OCI-LY7 (cell line): ENCODE results near the gene CYB561. TPM values are rescaled to one million over a fixed set of nuclear protein-coding genes. Genes with fewer than 3 reads are reported as not detected.

Experiments used
- BruUV-seq: library from RNA; stranded (reverse); fragments of 400-500 nt; replicated peaks from 2 replicates; lab custom pipeline; 2021; lab: Mats Ljungman, UMichigan
- CTCF ChIA-PET: fragments of 300-600 bp; sonication (Branson Sonifier 250); formaldehyde crosslinking; loops from one replicate; lab custom pipeline; 2022; ENCODE audit warnings: antibody characterized with exemption; ENCODE audit not compliant: unreplicated experiment; lab: Charles Lee
- POLR2A ChIA-PET: fragments of 300-600 bp; sonication (Branson Sonifier 250); formaldehyde crosslinking; loops from one replicate; lab custom pipeline; 2022; ENCODE audit warnings: antibody characterized with exemption; lab: Charles Lee
- DNase-seq: peaks from one replicate; pipeline ENCODE4 v3.0.0-alpha.2; 2015; ENCODE audit warnings: low spot score
- H2AFZ ChIP-seq: fragments of 200-600 bp; sonication (generic), shearing (Covaris generic); 2 replicates; pipeline ENCODE4 v1.6.1; 2014; ENCODE audit warnings: mild to moderate bottlenecking, antibody characterized with exemption, low read length, moderate library complexity
- H3K27ac ChIP-seq: fragments of 200-600 bp; sonication (generic); 2 replicates; pipeline ENCODE4 v1.5.1; 2014; ENCODE audit warnings: mixed run types, low read depth, mild to moderate bottlenecking, moderate library complexity, low read length, inconsistent platforms; ENCODE audit not compliant: poor library complexity, severe bottlenecking
- H3K36me3 ChIP-seq: fragments of 200-600 bp; sonication (generic); 2 replicates; pipeline ENCODE4 v1.6.1; 2014; ENCODE audit warnings: mild to moderate bottlenecking, antibody characterized with exemption, low read length, moderate library complexity, mixed read lengths; ENCODE audit not compliant: insufficient read depth
- H3K4me1 ChIP-seq: fragments of 200-600 bp; sonication (generic); 2 replicates; pipeline ENCODE4 v1.5.1; 2014; ENCODE audit warnings: mild to moderate bottlenecking, low read length; ENCODE audit not compliant: insufficient read depth, poor library complexity, severe bottlenecking
- H3K4me2 ChIP-seq: fragments of 200-600 bp; sonication (generic); 2 replicates; pipeline ENCODE4 v1.6.1; 2014; ENCODE audit warnings: mild to moderate bottlenecking, low read length
- H3K4me3 ChIP-seq: fragments of 200-600 bp; sonication (generic); 2 replicates; pipeline ENCODE4 v1.5.1; 2014; ENCODE audit warnings: mild to moderate bottlenecking, low read depth, low read length; ENCODE audit not compliant: poor library complexity, severe bottlenecking
- H3K79me2 ChIP-seq: fragments of 200-600 bp; sonication (generic); 2 replicates; pipeline ENCODE4 v1.6.1; 2016; ENCODE audit warnings: low read depth, mild to moderate bottlenecking, low read length, moderate library complexity, mixed read lengths; ENCODE audit not compliant: insufficient read depth
- H3K9me2 ChIP-seq: fragments of 200-600 bp; sonication (generic); 2 replicates; pipeline ENCODE4 v1.6.1; 2016; ENCODE audit warnings: mild to moderate bottlenecking, low read length, mixed read lengths; ENCODE audit not compliant: insufficient read depth
- H3K9me3 ChIP-seq: fragments of 200-600 bp; sonication (generic); 2 replicates; pipeline ENCODE4 v1.6.1; 2014; ENCODE audit warnings: mild to moderate bottlenecking, mixed run types, low read length, mixed read lengths
- H4K20me1 ChIP-seq: fragments of 200-600 bp; sonication (generic); 2 replicates; pipeline ENCODE4 v1.6.1; 2014; ENCODE audit warnings: mild to moderate bottlenecking, antibody characterized with exemption, low read length, moderate library complexity, mixed read lengths; ENCODE audit not compliant: insufficient read depth
- EZH2phosphoT487 ChIP-seq: fragments of 200-600 bp; sonication (generic); IDR thresholded peaks from 2 replicates; pipeline ENCODE4 v1.6.1; 2018; ENCODE audit warnings: low read depth, borderline replicate concordance, mild to moderate bottlenecking, mixed run types, antibody characterized with exemption, low read length, moderate library complexity, mixed read lengths
- intact Hi-C: fragments of 100-400 bp; cut with micrococcal nuclease; formaldehyde crosslinking; loops from one replicate; pipeline ENCODE4 v1.10.0; 2022; ENCODE audit not compliant: unreplicated experiment
- total RNA-seq, 2 experiments: library from RNA; depleted of rRNA in 1 of 2; stranded (reverse); fragments of >200 nt in 1 of 2; shearing (Covaris generic) in 1 of 2; gene quantifications; 2 replicates each; pipeline ENCODE4 v1.2.3, GENCODE V29; 2014 to 2022
- TF ChIP-seq, protein P1 (sequence below): fragments of 200-600 bp; sonication (generic); conservative IDR thresholded peaks from 2 replicates; pipeline ENCODE4 v1.5.1; 2014; ENCODE audit warnings: mild to moderate bottlenecking, antibody characterized with exemption, low read length, moderate library complexity, mixed read lengths

CYB561 gene
- total RNA-seq, 2 experiments from 2014 or later: not detected

DNA sequence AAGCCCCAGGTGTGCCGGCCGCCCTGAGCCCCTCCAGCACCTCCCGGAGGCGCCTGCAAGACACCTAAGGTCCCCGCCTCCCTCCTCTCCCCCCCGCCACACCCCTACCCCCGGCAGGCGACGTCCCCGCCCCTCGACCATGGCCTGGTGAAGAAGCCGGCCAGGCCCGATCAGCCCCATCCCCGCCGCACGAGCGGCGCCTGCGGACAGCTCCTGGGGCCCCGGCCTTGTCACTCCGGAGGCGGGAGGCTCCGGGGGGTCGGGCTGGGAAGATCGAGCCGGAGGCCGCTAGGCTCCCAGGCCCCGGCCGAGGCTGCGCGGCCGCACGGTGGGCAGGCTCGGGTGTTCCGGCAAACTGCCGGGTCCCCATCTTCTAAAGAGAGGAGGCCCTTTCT, 30.4 kb upstream of the CYB561 start:
- peak overlapping the region; percentile 60 for H3K4me2 ChIP-seq

DNA sequence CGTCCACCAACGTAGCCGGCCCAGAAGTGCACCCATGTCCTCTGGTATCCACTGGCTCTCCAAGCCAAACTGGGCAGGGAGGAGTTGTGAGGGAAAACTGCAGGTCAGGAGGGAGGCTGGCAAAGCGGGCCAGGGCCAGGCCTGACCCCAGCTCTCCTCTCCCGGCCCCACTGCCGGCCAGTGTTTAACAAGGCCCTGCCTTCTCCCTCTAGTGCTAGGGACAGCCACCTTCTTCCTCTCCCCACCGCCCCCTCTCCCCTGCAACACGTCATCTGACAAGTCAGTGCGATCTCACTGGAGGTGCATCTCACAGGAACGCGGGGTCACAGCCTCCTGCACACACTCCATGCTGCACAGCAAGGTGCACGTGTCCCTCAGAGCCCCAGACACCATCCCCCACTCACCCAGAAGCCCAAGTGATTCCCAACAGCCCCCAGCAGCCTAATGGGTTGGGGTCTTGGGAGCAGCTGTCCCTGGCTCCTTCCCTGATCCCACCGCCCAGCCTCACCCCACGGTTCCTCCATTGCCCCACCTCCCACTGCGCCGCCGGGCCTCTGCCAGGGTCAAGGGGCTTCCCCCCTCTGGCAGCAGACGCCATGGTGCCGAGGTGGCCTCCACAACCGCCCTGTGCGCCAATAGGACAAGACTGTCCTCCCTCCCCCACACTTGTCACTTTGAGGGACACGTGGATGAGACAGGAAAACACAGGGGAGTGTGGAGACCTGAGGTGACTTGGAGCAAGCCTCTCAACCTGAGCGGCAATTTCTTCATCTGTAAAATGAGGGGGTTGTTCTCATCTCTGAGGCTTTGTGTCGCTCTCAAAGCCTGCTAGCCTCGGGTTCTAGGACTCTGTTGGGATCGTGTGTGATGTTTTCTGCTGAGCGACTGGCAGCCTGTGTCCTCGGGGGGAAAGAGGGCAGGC, 29.6 kb upstream of the CYB561 start:
- Histone ChIP-seq H3K9me3 (no peaks in the 10 kb centered on the region), H3K4me2 (peak overlapping the region; percentile 60), H4K20me1 (no peaks in the 10 kb centered on the region), H3K4me1 (peaks cover 5% of the 10 kb centered on the region), H3K27ac (no peak overlapping the region), H3K9me2 (no peaks in the 10 kb centered on the region), H3K79me2 (no peaks in the 10 kb centered on the region), H3K4me3 (peak overlapping the region; percentile 65), H3K36me3 (no peaks in the 10 kb centered on the region), H2AFZ (no peak overlapping the region)
- CTCF ChIA-PET: interaction anchor here (1.5 kb wide), 1 partner anchor 40 kb away, joined by 3 read pairs; no protein-coding TSS in a partner anchor
- no peak for DNase-seq
- POLR2A ChIA-PET: interaction anchor here (1.1 kb wide), 1 partner anchor 40 kb away, joined by 3 read pairs; no protein-coding TSS in a partner anchor
- TF ChIP-seq, protein P1, sequence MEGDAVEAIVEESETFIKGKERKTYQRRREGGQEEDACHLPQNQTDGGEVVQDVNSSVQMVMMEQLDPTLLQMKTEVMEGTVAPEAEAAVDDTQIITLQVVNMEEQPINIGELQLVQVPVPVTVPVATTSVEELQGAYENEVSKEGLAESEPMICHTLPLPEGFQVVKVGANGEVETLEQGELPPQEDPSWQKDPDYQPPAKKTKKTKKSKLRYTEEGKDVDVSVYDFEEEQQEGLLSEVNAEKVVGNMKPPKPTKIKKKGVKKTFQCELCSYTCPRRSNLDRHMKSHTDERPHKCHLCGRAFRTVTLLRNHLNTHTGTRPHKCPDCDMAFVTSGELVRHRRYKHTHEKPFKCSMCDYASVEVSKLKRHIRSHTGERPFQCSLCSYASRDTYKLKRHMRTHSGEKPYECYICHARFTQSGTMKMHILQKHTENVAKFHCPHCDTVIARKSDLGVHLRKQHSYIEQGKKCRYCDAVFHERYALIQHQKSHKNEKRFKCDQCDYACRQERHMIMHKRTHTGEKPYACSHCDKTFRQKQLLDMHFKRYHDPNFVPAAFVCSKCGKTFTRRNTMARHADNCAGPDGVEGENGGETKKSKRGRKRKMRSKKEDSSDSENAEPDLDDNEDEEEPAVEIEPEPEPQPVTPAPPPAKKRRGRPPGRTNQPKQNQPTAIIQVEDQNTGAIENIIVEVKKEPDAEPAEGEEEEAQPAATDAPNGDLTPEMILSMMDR: no peak
- no peak for TF ChIP-seq EZH2phosphoT487
- no TSS peak for BruUV-seq
- intact Hi-C loops: loop anchor here (5.0 kb wide), 1 partner anchor 77 kb away; the partner anchor contains the start of gene DCAF7

More for the DNA sequence above, 30.4 kb upstream of the CYB561 start:
- intact Hi-C loops: loop anchor here (5.0 kb wide), 1 partner anchor 76 kb away; the partner anchor contains the start of gene DCAF7
- no peaks in the 10 kb centered on the region for H3K36me3 ChIP-seq
- H3K79me2 ChIP-seq: no peaks in the 10 kb centered on the region
- no TSS peak for BruUV-seq
- H2AFZ ChIP-seq: peak overlapping the region; percentile 70; the same call in 1 of the 2 replicates
- CTCF ChIA-PET: interaction anchor here (1.5 kb wide), 1 partner anchor 41 kb away, joined by 3 read pairs; no protein-coding TSS in a partner anchor
- peak overlapping the region; percentile 65 for H3K4me3 ChIP-seq
- TF ChIP-seq, protein P1: no peak
- no peak for TF ChIP-seq EZH2phosphoT487
- POLR2A ChIA-PET: interaction anchor here (0.5 to 1.1 kb wide), 2 partner anchors 41 to 266 kb away, joined by 3 read pairs; no protein-coding TSS in a partner anchor
- H3K4me1 ChIP-seq: peaks cover 8% of the 10 kb centered on the region
- peak; percentile 22 for DNase-seq
- H3K27ac ChIP-seq: no peak overlapping the region
- H3K9me3 ChIP-seq: no peaks in the 10 kb centered on the region
- no peaks in the 10 kb centered on the region for H3K9me2 ChIP-seq
- H4K20me1 ChIP-seq: no peaks in the 10 kb centered on the region
